H1 (cell line): ENCODE data around the gene GRB14. TPM values are rescaled to one million over a fixed set of nuclear protein-coding genes. Genes with fewer than 3 reads are reported as not detected.

ENCODE experiments used
- CHD7 ChIP-seq: fragments of 300-600 bp; sonication (generic); IDR thresholded peaks from 2 replicates; pipeline ENCODE4 v1.7.1; 2012; ENCODE audit warnings: low read length, moderate library complexity, mild to moderate bottlenecking, inconsistent platforms; ENCODE audit not compliant: insufficient replicate concordance
- polyA plus RNA-seq, 7 experiments: library from polyadenylated mRNA; depleted of rRNA in 3 of 7; stranded (reverse) in 5 of 7; unstranded in 2 of 7; fragments of >200 nt in 5 of 7; fragments of 200-250 nt in 2 of 7; gene quantifications; 1 replicate in 5 of 7; 2 replicates in 1 of 7; 4 replicates in 1 of 7; pipeline versions ENCODE4 v1.2.1 to v1.2.3, GENCODE V29; 2011 to 2013; ENCODE audit warnings: missing spikeins in 2 of 7, mixed read lengths in 2 of 7
- total RNA-seq: library from RNA; stranded (reverse); fragmentation: NEBNext Ultra II Directional; extraction: Animal tissue kit (Norgen Biotek cat#: 25700); gene quantifications from 2 replicates; pipeline ENCODE4 v1.2.1, GENCODE V29; 2021

The GRB14 gene
- total and polyA plus RNA-seq, 2 of the 8 experiments (the other 6 are each of a cell fraction or from before 2014, with no cell fraction given) = 2.5 to 11.6 TPM

- TF ChIP-seq CHD7 = no peak
- TF ChIP-seq, all 59 proteins: peak for 0
These were observed 40.1 kb upstream of the GRB14 start (continued) for GRCh38 chr2:164661349-164661748.
